HEK293 (cell line): ENCODE data around the gene OPHN1.

Source experiments
- FEZF1 ChIP-seq: fragments of 450-650 bp; formaldehyde crosslinking; IDR thresholded peaks from 2 replicates; pipeline ENCODE4 v1.5.1; 2016; ENCODE audit warnings: missing biosample characterization, missing genetic modification characterization
- GLIS2 ChIP-seq: fragments of 450-650 bp; formaldehyde crosslinking; IDR thresholded peaks from 2 replicates; pipeline ENCODE4 v1.5.1; 2016; ENCODE audit warnings: missing biosample characterization, missing genetic modification characterization
- KLF16 ChIP-seq: fragments of 450-650 bp; formaldehyde crosslinking; IDR thresholded peaks from 2 replicates; pipeline ENCODE4 v1.5.1; 2017; ENCODE audit warnings: missing biosample characterization, missing genetic modification characterization
- KLF8 ChIP-seq: fragments of 450-650 bp; formaldehyde crosslinking; IDR thresholded peaks from 2 replicates; pipeline ENCODE4 v1.5.1; 2016; ENCODE audit warnings: missing biosample characterization, missing genetic modification characterization
- MEIS1 ChIP-seq: sonication (generic); formaldehyde crosslinking; IDR thresholded peaks from 2 replicates; pipeline ENCODE4 v1.8.1; 2022; ENCODE audit warnings: missing genetic modification reagents, mild to moderate bottlenecking, borderline replicate concordance
- MYNN ChIP-seq: fragments of 450-650 bp; formaldehyde crosslinking; IDR thresholded peaks from 2 replicates; pipeline ENCODE4 v1.5.1; 2016; ENCODE audit warnings: missing biosample characterization, missing genetic modification characterization, borderline replicate concordance
- MZF1 ChIP-seq: fragments of 450-650 bp; formaldehyde crosslinking; IDR thresholded peaks from 2 replicates; pipeline ENCODE4 v1.5.1; 2017; ENCODE audit warnings: missing biosample characterization, missing genetic modification characterization, borderline replicate concordance
- SCRT2 ChIP-seq: fragments of 450-650 bp; formaldehyde crosslinking; IDR thresholded peaks from 2 replicates; pipeline ENCODE4 v1.5.1; 2016; ENCODE audit warnings: missing biosample characterization, missing genetic modification characterization
- TCF7L2 ChIP-seq: IDR thresholded peaks from 2 replicates; pipeline ENCODE4 v1.6.1; 2011; ENCODE audit warnings: low read depth, mild to moderate bottlenecking, inconsistent platforms, low read length, moderate library complexity, borderline replicate concordance
- YY1 ChIP-seq: fragments of 450-650 bp; formaldehyde crosslinking; IDR thresholded peaks from 2 replicates; pipeline ENCODE4 v1.5.1; 2018; ENCODE audit warnings: missing biosample characterization, missing genetic modification characterization
- ZFP37 ChIP-seq: fragments of 450-650 bp; formaldehyde crosslinking; IDR thresholded peaks from 2 replicates; pipeline ENCODE4 v1.5.1; 2016; ENCODE audit warnings: missing biosample characterization, missing genetic modification characterization
- ZNF112 ChIP-seq: fragments of 450-650 bp; formaldehyde crosslinking; IDR thresholded peaks from 2 replicates; pipeline ENCODE4 v1.5.0; 2017; ENCODE audit warnings: missing biosample characterization, missing genetic modification characterization
- ZNF155 ChIP-seq: fragments of 450-650 bp; formaldehyde crosslinking; IDR thresholded peaks from 2 replicates; pipeline ENCODE4 v1.5.1; 2016; ENCODE audit warnings: missing biosample characterization, missing genetic modification characterization
- ZNF175 ChIP-seq: fragments of 450-650 bp; formaldehyde crosslinking; IDR thresholded peaks from 2 replicates; pipeline ENCODE4 v1.5.1; 2016; ENCODE audit warnings: missing biosample characterization, missing genetic modification characterization
- ZNF214 ChIP-seq: fragments of 450-650 bp; formaldehyde crosslinking; IDR thresholded peaks from 2 replicates; pipeline ENCODE4 v1.5.1; 2017; ENCODE audit warnings: missing biosample characterization, mild to moderate bottlenecking, missing genetic modification characterization, borderline replicate concordance
- ZNF239 ChIP-seq: fragments of 450-650 bp; formaldehyde crosslinking; IDR thresholded peaks from 2 replicates; pipeline ENCODE4 v1.5.1; 2016; ENCODE audit warnings: missing biosample characterization, missing genetic modification characterization
- ZNF571 ChIP-seq: fragments of 450-650 bp; formaldehyde crosslinking; IDR thresholded peaks from 2 replicates; pipeline ENCODE4 v1.5.0; 2017; ENCODE audit warnings: missing biosample characterization, missing genetic modification characterization
- ZNF623 ChIP-seq: fragments of 450-650 bp; formaldehyde crosslinking; IDR thresholded peaks from 2 replicates; pipeline ENCODE4 v1.5.1; 2016; ENCODE audit warnings: missing biosample characterization, missing genetic modification characterization
- ZNF624 ChIP-seq: fragments of 450-650 bp; formaldehyde crosslinking; IDR thresholded peaks from 2 replicates; pipeline ENCODE4 v1.5.1; 2017; ENCODE audit warnings: missing biosample characterization, missing genetic modification characterization
- ZNF664 ChIP-seq: fragments of 450-650 bp; formaldehyde crosslinking; IDR thresholded peaks from 2 replicates; pipeline ENCODE4 v1.5.1; 2016; ENCODE audit warnings: missing biosample characterization, missing genetic modification characterization
- ZNF768 ChIP-seq: fragments of 450-650 bp; formaldehyde crosslinking; IDR thresholded peaks from 2 replicates; pipeline ENCODE4 v1.5.1; 2018; ENCODE audit warnings: missing biosample characterization, mild to moderate bottlenecking, missing genetic modification characterization
- ZSCAN16 ChIP-seq: fragments of 450-650 bp; formaldehyde crosslinking; IDR thresholded peaks from 2 replicates; pipeline ENCODE4 v1.5.1; 2016; ENCODE audit warnings: missing biosample characterization, missing genetic modification characterization
- ZSCAN23 ChIP-seq: fragments of 450-650 bp; formaldehyde crosslinking; IDR thresholded peaks from 2 replicates; pipeline ENCODE4 v1.5.1; 2016; ENCODE audit warnings: missing biosample characterization, missing genetic modification characterization
- TF ChIP-seq, protein P1 (sequence below): fragments of 450-650 bp; formaldehyde crosslinking; IDR thresholded peaks from 2 replicates; pipeline ENCODE4 v1.5.1; 2016; ENCODE audit warnings: missing biosample characterization, missing genetic modification characterization
- TF ChIP-seq, protein P2 (sequence below): IDR thresholded peaks from 2 replicates; pipeline ENCODE4 v1.6.1; 2011; ENCODE audit warnings: mild to moderate bottlenecking, low read depth, low read length, borderline replicate concordance
- TF ChIP-seq, protein P3 (sequence below): fragments of 450-650 bp; formaldehyde crosslinking; IDR thresholded peaks from 2 replicates; pipeline ENCODE4; 2016; ENCODE audit warnings: missing biosample characterization, missing genetic modification characterization
- TF ChIP-seq, protein P4 (sequence below): fragments of 450-650 bp; formaldehyde crosslinking; IDR thresholded peaks from 2 replicates; pipeline ENCODE4 v1.5.1; 2016; ENCODE audit warnings: missing biosample characterization, missing genetic modification characterization
- TF ChIP-seq, protein P5 (sequence below): fragments of 450-650 bp; formaldehyde crosslinking; IDR thresholded peaks from 2 replicates; pipeline ENCODE4 v1.5.1; 2017; ENCODE audit warnings: missing biosample characterization, missing genetic modification characterization
- TF ChIP-seq, protein P6 (sequence below): fragments of 450-650 bp; formaldehyde crosslinking; IDR thresholded peaks from 2 replicates; pipeline ENCODE4 v1.5.1; 2016; ENCODE audit warnings: missing biosample characterization, missing genetic modification characterization, low read depth
- TF ChIP-seq, protein P7 (sequence below): fragments of 450-650 bp; formaldehyde crosslinking; IDR thresholded peaks from 2 replicates; pipeline ENCODE4 v1.5.1; 2016; ENCODE audit warnings: missing biosample characterization, missing genetic modification characterization

Gene OPHN1

DNA sequence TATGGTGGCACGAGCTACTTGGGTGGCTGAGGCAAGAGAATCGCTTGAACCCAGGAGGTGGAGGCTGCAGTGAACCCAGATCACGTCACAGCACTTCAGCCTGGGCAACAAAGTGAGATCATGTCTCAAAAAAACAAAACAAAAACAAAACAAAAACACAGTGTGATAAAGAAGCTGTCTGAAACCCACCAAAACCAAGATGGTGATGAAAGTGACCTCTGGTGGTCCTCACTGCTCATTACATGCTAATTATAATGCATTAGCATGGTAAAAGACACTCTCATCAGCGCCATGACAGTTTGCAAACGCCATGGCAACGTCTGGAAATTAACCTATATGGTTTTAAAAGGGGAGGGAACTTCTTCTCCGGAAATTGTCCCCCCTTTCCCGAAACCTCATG is 29.4 kb upstream of the OPHN1 start (continued):
- TF ChIP-seq ZNF664 (tag by site-specific recombination) (peak; percentile 66; the same call in 1 of the 2 replicates), TCF7L2 (no peak), GLIS2 (tag by site-specific recombination) (no peak), KLF8 (tag by site-specific recombination) (peak; percentile 60), ZNF155 (no peak), ZNF214 (tag by site-specific recombination) (no peak), ZNF239 (tag by site-specific recombination) (peak; percentile 21; the same call in 1 of the 2 replicates), ZNF624 (tag by site-specific recombination) (no peak), MZF1 (no peak), ZNF112 (no peak), YY1 (peak; percentile 87), MYNN (no peak), FEZF1 (tag by site-specific recombination) (peak; percentile 27; the same call in 1 of the 2 replicates), SCRT2 (no peak), ZNF623 (tag by site-specific recombination) (0 out of 2 replicates have a peak, but pooled peaks have one; percentile 12), ZNF175 (tag by site-specific recombination) (no peak), ZFP37 (tag by site-specific recombination) (no peak), ZSCAN23 (tag by site-specific recombination) (no peak), ZNF768 (tag by site-specific recombination) (no peak; the same call in 1 of the 2 replicates), ZNF571 (tag by site-specific recombination) (no peak), KLF16 (tag by site-specific recombination) (0 out of 2 replicates have a peak, but pooled peaks have one; percentile 34), ZSCAN16 (no peak), MEIS1 (no peak)
- TF ChIP-seq, protein P1, sequence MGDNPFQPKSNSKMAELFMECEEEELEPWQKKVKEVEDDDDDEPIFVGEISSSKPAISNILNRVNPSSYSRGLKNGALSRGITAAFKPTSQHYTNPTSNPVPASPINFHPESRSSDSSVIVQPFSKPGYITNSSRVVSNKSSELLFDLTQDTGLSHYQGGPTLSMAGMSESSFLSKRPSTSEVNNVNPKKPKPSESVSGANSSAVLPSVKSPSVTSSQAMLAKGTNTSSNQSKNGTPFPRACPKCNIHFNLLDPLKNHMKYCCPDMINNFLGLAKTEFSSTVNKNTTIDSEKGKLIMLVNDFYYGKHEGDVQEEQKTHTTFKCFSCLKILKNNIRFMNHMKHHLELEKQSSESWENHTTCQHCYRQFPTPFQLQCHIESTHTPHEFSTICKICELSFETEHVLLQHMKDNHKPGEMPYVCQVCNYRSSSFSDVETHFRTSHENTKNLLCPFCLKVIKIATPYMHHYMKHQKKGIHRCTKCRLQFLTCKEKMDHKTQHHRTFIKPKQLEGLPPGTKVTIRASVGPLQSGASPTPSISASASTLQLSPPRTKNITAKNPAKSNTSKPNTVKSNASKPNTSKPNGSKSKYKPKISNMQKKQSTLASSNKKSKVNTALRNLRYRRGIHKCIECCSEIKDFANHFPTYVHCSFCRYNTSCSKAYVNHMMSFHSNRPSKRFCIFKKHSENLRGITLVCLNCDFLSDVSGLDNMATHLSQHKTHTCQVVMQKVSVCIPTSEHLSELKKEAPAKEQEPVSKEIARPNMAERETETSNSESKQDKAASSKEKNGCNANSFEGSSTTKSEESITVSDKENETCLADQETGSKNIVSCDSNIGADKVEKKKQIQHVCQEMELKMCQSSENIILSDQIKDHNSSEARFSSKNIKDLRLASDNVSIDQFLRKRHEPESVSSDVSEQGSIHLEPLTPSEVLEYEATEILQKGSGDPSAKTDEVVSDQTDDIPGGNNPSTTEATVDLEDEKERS (tag by site-specific recombination) = peak; percentile 92; the same call in 1 of the 2 replicates
- TF ChIP-seq, protein P2, sequence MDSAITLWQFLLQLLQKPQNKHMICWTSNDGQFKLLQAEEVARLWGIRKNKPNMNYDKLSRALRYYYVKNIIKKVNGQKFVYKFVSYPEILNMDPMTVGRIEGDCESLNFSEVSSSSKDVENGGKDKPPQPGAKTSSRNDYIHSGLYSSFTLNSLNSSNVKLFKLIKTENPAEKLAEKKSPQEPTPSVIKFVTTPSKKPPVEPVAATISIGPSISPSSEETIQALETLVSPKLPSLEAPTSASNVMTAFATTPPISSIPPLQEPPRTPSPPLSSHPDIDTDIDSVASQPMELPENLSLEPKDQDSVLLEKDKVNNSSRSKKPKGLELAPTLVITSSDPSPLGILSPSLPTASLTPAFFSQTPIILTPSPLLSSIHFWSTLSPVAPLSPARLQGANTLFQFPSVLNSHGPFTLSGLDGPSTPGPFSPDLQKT = no peak
- TF ChIP-seq, protein P3, sequence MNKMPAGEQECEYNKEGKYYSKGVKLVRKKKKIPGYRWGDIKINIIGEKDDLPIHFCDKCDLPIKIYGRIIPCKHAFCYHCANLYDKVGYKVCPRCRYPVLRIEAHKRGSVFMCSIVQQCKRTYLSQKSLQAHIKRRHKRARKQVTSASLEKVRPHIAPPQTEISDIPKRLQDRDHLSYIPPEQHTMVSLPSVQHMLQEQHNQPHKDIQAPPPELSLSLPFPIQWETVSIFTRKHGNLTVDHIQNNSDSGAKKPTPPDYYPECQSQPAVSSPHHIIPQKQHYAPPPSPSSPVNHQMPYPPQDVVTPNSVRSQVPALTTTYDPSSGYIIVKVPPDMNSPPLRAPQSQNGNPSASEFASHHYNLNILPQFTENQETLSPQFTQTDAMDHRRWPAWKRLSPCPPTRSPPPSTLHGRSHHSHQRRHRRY (tag by site-specific recombination) = no peak
- TF ChIP-seq, protein P4, sequence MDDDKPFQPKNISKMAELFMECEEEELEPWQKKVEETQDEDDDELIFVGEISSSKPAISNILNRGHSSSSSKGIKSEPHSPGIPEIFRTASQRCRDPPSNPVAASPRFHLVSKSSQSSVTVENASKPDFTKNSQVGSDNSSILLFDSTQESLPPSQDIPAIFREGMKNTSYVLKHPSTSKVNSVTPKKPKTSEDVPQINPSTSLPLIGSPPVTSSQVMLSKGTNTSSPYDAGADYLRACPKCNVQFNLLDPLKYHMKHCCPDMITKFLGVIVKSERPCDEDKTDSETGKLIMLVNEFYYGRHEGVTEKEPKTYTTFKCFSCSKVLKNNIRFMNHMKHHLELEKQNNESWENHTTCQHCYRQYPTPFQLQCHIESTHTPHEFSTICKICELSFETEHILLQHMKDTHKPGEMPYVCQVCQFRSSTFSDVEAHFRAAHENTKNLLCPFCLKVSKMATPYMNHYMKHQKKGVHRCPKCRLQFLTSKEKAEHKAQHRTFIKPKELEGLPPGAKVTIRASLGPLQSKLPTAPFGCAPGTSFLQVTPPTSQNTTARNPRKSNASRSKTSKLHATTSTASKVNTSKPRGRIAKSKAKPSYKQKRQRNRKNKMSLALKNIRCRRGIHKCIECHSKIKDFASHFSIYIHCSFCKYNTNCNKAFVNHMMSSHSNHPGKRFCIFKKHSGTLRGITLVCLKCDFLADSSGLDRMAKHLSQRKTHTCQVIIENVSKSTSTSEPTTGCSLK (tag by site-specific recombination) = no peak
- TF ChIP-seq, protein P5, sequence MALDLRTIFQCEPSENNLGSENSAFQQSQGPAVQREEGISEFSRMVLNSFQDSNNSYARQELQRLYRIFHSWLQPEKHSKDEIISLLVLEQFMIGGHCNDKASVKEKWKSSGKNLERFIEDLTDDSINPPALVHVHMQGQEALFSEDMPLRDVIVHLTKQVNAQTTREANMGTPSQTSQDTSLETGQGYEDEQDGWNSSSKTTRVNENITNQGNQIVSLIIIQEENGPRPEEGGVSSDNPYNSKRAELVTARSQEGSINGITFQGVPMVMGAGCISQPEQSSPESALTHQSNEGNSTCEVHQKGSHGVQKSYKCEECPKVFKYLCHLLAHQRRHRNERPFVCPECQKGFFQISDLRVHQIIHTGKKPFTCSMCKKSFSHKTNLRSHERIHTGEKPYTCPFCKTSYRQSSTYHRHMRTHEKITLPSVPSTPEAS (tag by site-specific recombination) = peak; percentile 52
- TF ChIP-seq, protein P6, sequence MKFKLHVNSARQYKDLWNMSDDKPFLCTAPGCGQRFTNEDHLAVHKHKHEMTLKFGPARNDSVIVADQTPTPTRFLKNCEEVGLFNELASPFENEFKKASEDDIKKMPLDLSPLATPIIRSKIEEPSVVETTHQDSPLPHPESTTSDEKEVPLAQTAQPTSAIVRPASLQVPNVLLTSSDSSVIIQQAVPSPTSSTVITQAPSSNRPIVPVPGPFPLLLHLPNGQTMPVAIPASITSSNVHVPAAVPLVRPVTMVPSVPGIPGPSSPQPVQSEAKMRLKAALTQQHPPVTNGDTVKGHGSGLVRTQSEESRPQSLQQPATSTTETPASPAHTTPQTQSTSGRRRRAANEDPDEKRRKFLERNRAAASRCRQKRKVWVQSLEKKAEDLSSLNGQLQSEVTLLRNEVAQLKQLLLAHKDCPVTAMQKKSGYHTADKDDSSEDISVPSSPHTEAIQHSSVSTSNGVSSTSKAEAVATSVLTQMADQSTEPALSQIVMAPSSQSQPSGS (tag by site-specific recombination) = peak; percentile 91
- TF ChIP-seq, protein P7, sequence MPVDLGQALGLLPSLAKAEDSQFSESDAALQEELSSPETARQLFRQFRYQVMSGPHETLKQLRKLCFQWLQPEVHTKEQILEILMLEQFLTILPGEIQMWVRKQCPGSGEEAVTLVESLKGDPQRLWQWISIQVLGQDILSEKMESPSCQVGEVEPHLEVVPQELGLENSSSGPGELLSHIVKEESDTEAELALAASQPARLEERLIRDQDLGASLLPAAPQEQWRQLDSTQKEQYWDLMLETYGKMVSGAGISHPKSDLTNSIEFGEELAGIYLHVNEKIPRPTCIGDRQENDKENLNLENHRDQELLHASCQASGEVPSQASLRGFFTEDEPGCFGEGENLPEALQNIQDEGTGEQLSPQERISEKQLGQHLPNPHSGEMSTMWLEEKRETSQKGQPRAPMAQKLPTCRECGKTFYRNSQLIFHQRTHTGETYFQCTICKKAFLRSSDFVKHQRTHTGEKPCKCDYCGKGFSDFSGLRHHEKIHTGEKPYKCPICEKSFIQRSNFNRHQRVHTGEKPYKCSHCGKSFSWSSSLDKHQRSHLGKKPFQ (tag by site-specific recombination) = 0 out of 2 replicates have a peak, but pooled peaks have one; percentile 40
